Stimulated activated CD4-positive, alpha-beta T cell treated with anti-CD3 and anti-CD28 coated beads, Interleukin-2, amount 100 ng/mL, for 4 hours (primary cell): Measurements from ENCODE around the gene CAPN10.
A peak's percentile ranks its signal among the peaks of the same experiment; 100 is the strongest.
"Not testable (repeated sequence)": the region's sequence is repeated elsewhere in the genome, so short reads cannot be mapped to it uniquely, and the experiment has no call there.

Experiments used
- DNase-seq: peaks from one replicate; pipeline ENCODE4 v3.0.0-alpha.2; 2020; ENCODE audit warnings: low read depth

Gene CAPN10

DNA sequence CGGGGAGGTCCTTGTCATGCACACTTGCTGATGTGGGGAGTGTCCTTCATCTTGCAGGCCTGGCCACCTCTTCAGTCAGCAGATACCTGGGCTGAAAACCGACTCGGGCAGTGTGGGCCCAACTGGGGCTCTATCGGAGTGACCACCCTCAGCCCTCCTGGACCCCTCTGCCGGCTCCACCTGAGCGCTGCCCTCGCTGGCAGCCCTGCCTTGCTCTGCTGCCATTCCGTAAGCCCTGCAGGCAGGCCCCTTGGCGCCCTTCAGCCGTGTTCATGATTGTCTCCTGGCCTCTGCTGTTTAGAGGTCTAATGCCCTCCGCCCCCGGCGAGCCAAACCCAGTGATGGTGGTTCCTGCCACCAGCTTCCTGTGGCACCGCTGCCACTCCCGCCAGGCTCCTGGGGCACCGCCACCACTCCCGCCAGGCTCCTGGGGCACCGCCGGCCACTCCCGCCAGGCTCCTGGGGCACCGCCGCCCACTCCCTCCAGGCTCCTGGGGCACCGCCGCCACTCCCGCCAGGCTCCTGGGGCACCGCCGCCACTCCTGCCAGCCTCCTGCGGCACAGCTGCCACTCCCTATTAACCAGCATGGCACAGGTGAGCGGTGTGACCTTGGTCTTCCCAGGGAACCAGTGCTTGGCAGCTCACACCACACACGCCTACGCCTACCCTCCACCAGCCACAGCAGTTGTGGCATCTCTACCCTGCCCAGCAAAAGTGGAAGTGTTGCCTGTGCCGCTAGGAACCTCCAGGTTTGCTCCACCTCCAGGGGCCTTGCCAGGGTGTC lies 15.9 kb downstream of the CAPN10 start:
- DNase-seq: no peak

DNA sequence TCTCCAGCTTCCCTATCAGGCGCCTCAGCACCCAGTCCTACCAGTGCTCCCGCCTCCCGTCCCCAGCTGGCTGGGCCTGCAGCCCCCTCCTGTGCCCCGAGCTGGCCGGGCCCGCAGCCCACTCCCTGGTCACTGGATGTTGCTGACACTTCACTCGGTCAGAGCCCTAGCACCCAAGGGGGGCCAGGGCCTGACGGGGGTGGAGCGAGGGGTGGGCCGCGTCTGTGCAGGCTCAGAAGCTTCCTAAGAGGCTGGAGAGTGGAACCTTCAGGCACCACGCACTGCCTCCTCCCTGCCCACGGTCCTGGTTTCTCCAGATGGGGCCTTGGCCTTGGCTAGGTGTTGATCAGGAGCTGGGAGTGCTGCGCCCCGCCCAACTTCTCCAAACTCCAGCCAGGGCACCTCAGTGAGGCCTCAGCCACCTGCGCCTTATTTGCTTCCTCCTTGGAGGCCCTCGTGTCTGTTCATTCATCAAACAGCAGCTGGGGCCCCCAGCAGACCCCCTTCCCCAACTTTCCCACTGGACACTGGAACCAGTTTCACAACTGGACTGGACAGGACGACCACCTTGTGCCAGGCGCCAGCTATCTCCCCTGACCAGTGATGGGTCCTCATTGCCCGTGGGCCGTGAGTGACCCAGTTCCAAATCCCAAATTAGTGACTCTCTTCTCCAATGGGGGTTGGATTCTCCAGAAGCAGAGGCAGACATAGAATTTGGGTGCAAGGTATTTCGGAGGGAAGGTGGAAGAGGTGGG lies 16.7 kb downstream of the CAPN10 start:
- DNase-seq: no peak

DNA sequence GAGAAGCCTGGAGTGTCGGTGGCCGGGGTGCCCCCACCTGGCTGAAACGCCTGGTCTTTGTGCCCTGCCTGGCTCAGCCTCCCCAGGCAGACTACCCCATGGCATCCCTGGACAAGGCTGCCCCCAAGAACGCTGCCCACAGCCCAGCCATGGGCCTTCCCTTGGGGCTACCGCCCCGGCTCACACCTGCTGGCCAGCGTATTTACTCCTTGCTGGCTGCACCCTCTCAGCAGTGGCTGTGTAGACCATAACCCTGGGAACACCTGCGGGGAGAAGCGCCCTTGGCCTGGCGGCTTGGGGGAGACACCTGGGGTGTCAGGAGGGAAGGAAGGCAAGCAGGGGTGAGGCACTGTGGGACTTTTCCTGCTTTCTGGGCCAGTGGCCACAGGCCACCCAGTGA lies 17.3 kb downstream of the CAPN10 start:
- no peak for DNase-seq

DNA sequence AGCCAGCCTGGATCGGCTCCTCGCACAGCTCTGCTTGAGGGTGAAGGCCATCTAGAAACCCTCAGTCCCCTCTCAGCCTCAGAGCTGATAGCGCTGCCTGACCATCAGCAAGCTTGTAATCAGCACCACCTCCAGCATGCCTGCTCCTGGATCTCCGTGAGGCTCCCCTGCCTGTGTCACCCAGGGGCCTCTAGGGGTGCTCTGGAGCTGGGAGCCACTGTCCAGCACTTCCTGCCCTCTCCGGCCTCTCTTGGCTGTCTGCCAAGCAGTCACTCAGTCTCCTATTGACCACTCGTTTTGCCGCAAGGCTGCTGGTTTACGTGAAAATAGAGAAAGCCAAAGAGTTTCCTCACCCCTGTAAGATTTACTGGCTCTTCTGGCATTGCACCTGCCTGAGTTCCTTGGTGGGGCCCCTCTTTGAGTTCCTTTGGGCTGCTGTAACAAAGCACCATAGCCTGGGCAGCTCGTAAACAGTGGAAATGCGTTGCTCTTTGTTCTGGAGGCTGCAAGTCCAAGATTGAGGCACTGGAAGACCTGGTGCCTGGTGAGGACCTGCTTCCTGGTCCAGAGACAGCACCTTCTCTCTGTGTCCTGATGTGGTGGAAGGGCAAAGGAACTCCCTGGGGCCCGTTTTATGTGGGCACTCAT lies 17.9 kb downstream of the CAPN10 start:
- no peak for DNase-seq

DNA sequence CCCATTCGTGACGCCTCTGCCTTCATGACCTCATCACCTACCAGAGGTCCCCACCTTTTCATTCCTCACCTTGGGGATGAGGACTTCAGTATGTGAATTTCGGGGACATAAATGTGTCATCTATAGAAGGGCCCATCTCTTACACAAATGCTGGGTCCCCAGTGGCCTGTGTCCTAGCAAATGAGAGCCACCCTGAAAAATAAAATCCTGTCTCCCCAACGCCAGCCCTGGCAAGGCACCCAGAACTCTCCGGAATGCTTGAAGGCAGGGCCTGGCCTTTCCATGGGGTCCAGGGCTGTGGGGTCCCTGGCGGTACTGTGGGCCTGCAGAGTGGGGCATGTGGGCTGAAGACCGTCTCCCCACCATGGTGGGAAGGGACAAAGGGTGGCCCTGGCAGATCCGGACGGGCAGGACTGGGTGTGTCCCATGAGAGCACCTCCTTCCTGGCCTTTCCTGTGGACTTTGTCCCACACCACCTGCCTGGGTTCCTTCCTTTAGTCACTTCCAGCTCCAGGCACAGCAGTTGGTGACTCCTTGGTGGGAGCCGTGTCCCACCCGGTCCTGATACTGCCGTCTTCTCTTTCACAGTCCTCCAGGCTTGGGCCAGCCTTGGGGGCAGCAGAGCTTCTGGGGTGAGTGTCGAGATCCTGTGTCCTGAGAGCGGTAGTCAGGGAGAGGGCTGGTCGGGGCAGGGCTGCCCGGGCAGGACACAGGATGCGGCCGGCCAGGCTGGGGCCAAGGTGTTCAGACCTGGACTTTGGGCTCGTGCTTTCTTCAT lies 18.6 kb downstream of the CAPN10 start:
- no peak for DNase-seq

DNA sequence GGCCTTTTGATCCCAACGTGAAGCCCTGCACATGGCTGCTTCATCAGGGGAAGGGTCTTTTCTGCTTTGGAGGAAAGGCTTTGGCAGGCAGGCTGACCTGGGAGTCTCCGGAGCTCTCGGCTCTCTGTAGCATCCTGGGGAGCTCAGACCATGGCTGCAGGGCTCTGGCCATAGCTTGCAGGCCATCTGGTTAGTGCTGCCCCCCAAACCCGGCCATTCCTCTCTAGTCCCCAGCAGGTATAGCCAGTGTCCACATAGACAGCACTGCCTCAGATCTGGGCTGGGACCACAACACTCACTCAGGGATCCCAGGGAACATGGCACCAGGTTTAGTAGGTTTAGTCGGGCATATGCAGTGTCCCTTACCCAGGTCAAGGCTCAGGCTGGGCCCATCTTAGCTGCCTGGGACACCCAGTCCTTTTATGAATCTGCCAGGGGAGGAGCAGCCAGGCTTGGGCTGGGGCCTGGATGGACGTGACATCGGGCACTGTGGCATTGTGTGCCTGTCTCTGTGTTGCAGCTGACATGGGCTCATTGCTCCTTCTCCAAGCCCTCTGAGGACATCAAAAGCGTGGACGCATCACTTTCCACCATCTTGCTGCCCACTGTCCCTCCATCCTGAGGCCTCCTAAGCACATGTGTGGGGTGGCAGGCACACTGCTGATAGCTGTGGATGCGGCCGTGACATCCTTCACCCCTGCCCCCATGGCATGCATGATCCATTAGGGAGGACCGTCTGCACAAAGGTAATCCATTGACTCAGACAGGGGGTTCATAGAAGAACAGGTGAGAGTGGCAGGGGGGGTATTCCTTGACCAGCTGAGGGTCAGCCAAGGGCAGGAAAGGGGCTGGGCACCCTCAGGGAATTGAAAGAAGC lies 19.6 kb downstream of the CAPN10 start:
- no peak for DNase-seq

DNA sequence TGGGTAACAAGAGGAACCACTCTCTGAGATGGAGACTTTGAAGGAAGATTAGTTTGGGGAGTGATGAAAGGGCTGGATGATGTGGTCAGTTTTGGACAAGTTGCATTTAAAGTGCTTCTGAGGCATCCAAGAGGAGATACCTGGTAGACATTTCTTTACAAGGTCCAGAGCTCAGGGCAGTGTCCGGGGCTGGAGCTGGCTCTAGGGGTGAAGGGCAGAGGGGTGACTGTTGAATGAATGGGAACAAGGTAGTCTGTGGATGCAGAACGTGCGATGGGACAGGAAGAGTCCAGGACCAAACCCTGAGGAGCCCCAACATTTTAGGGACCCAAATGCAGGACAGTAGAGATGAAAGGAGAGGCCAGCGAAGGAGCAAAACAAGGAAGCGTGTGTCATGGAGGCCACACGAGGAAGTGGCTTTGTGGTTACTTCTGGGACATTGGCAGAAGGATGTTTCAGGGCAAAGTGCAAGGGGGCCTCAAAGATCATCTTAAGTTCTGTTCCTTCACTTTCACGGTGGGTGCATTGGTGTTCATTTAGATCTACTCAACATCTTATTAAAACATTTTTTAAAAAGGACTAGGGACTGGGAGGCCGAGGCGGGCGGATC lies 25.2 kb downstream of the CAPN10 start:
- DNase-seq: no peak

DNA sequence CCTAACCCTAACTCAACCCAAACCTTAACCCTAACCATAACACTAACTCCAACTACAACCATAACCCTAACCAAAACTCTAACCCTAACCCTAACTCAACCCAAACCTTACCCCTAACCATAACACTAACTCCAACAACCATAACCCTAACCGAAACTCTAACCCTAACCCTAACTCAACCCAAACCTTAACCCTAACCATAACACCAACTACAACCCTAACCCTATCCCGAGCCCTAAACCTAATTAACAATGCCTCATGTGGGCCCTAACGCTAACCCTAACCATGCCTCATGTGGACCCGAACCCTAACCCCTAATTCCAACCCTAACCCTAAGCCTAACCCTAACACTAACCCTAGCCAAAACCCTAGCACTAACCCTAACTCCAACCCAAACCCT lies 27.2 kb downstream of the CAPN10 start:
- DNase-seq: no peak

DNA sequence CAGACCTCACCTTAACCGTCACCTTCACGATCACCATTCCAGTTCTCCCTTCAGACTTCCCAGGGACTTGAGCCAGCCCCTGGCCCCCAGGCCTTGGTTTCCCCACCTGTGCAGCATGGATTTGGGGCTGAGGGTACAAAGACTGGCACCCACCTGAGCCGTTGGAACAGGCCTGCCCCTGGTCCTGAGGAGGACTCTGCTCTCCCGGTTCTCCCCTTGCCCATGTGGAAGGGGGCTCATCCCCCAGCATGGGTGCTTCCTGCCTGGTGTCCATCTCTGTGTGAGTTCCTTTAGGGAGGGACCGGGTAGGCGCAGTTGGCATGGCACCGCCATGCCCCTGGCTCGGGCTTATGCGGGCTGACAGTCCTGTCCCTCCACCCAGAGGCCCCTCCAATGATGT lies 27.9 kb downstream of the CAPN10 start:
- no peak for DNase-seq

DNA sequence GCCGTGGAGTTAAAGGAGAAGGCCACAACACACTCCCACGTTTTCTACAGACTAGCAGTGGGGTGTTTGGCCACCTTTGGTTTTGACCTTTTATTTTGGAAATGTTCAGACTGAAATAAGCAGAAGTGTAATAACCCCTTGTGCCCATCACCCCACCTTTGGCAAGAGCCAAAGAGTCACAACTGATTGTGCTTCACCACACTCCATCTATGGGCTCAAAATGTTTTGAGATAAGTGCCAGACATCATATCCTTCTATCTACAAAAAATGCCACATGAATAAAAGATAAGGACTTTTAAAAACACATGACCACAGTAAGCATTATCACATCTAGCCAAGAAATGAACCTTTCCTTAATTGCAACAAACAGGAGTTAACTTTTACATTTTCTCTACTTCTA lies 28.9 kb downstream of the CAPN10 start:
- DNase-seq: no peak

DNA sequence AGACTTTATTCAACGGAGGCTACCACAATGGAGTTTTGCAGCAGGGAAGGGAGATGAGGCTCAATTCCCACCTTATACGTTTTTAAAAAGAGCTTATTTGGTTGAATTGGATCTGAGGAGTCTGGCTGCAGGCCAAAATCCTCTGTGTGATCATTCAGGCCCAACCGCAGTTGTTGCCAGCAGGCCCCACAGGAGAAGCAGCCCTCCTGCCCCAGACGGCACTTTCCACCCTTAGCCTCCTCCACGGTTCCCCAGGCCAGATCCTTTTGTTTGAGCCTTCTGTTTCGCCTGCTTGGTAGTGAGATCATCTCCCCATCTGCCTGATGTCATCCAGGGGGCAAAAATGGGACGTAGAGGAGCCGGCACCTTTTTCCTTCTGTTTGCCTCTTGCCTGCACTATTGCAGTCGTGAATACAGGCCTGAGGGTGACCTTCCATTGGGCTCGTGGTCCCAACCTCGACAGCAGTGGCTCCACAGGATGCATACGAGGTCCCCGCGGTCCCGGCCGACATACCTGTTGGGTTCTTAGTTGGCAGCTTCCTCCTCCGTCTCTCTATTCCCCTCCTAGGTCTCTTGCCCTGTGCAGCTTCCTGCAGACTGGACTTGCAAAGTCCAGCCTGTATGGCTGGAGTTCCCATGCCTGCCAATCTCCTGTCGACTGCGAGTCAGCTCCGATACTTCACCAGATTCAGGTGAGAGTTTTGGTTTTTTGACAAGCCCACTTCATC lies 29.4 kb downstream of the CAPN10 start:
- DNase-seq: no peak

DNA sequence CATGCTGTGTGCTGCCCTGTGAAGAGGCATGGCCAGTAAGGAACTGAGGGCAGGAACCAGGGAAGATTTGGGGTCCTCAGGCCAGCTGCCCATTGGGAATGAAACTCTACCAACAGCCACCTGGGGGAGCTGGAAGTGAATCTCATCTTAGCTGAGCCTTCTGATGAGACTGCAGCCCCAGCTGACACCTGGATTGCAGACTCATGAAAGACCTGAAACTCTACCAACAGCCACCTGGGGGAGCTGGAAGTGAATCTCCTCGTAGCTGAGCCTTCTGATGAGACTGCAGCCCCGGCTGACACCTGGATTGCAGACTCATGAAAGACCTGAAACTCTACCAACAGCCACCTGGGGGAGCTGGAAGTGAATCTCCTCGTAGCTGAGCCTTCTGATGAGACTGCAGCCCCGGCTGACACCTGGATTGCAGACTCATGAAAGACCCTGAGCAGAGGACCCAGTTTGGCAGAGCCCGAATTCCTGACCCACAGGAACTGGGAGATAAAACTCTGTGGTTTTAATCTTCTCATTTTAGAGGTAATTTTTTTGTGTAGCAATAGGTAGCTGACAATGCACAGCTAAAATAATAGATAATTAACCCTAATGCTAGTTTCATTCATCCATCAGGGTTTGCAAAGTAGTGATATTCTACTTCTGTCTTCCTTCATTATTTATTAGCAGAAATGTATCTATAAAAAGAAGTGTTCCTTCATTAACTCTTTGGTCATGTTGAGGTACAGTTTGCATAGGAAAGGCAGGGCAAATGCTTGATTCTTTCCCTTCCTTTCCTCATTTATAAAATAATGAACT lies 30.5 kb downstream of the CAPN10 start:
- not testable (repeated sequence) for DNase-seq

DNA sequence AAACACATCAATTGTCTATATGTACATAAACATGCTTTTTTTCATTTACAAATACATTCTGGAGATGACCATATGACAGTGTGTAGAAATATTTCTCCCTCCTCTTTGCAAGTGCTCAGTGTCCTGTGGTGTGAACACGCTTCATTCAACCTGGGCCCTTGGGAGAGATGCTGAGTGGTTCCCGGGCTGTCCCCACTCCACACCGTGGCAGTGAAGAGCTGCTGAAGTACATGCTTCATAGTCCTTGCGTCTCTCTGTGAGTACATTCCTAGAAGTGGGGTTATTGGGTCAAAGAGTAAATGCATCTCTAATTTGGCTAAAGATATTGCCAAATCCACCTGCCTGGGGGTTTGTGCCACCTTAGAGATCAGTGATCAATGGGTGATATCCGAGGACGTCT lies 32.2 kb downstream of the CAPN10 start:
- DNase-seq: no peak

DNA sequence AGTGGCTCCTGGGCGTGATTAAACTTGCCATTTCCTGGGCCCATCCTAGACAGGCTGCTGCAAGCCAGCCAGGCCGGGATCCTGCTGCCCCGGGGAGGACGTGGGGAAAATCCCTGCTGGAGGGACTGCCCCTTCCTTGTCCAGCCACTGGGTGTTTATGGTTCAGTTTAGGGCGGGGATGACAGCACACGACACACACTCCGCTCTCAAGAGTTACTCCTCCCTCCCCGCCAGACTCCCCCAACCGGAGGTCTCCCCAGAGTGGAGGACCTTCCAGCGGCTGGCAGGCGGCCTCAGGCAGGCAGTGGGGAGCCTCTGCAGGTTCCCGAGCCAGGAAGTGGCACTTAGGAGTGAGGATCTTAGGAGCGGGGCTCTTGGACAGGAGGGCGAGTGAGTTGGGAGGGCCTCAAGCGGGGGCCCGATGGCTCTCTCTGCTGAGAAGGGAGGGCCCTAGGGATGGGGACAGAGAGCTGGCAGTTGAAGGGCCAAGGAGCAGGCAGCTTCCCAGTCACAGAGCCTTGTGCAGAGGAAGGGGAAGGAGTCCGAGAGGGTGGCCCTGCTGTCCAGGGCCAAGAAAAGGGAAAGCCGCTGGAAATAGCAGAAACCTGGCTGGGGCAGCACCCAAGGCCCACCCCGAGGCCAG lies 33.1 kb downstream of the CAPN10 start:
- DNase-seq: no peak

DNA sequence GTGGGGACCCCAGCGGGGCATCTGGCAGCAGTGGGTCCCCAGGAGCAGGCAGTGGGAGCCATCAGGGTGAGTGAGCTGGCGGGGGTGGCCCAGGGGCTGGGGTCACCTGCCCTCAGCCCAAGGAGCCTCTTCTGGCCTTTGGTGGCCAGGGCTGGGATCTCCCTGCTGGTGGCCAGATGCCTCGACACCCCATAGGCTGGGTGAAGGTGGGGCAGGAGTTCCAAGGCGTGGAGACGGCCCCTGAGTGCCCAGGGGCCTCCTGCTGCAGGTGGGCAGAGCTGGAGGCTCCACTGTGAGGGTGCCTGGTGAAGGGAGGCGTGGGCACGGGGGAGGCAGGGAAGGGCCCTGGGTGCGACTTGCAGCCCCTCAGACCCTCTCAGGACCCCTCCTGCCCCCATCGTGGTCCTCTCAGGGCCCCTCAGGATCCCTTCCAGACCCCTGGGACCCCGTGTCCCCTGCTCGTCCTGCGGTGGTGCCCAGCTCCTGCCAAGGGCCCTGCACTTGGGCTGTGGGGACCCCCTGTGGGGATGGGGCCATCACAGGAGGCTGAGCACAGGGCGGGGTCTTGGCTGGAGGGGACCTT lies 33.7 kb downstream of the CAPN10 start:
- no peak for DNase-seq

DNA sequence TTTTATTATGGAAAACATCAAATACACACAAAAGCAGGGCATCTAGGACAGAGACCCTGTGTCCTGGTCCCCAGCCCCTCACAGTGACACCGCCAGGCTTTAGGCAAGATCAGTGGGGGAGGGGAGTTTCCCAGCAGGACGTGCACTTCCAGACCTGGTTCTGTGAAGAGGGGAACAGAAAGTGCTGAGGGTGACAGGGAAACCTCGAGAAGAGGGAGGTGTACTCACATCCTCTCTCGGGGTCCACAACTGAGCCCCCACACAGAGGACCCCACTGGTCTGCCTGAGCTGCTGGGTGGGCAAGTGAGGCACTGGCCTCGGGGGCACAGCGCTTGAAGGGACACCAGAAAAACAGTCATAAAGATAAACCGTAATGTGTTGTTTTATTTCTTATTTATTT lies 34.3 kb downstream of the CAPN10 start:
- DNase-seq: no peak

DNA sequence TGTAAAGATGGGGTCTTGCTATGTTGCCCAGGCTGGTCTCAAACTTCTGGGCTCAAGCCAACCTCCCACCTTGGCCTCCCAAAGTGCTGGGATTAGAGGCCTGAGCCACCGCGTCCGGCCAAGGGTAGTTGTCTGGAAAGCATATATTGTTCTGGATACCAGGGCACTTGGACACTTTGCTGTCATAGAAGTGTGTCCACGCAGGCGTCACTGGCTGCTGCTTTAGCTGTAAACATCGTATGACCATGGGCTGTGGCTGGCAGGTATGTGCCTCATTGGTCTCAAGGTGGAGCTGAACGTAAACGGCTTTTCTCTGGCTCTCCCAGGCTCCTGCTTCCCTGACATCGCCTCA lies 35.5 kb downstream of the CAPN10 start:
- no peak for DNase-seq

DNA sequence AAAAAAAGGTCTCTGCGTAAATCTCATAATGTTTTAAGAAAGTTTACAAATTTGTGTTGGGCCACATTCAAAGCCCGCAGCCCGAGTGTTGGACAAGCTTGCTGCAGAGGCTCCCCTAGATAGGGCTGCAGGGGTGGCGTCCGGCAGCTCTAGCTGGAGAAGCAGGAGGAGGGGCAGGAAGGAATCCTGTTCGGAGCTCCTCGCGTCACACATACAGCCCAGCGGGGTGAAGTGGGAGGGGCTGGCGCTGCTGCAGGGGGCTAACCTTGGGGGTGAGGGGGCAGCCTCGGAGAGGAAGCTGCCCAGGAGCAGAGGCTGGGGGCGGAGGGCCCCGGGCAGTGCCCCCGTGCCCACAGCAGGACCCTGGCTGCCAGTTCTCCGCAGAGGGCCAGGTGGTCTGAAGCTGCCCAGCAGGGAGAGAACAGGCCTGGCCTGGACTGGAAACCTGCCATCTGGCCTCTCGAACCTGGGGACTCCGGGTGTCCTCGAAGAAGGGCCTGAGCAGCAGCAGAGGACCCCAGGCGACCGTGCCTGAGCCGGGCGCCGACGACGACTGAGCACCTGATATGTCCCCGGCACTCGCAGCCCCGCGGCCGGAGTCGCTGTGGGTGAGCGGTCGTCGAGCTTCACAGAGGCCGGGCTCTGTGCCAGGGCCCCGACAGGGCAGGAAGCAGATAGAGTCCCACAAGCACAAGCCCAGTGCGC lies 36.1 kb downstream of the CAPN10 start:
- DNase-seq: peak; percentile 37
